Stimulated activated CD8-positive, alpha-beta memory T cell treated with anti-CD3 and anti-CD28 coated beads, Interleukin-7, amount 100 ng/mL, for 48 hours (primary cell): ENCODE results near the gene PGRMC2.
"Not testable (repeated sequence)": the region's sequence is repeated elsewhere in the genome, so short reads cannot be mapped to it uniquely, and the experiment has no call there.

Experiments used
- DNase-seq, 2 donors: peaks; one replicate each; pipeline ENCODE4 v3.0.0-alpha.2; 2020; ENCODE audit warnings: low read depth in 1 of 2; ENCODE audit errors: extremely low read depth in 1 of 2

The PGRMC2 gene

DNA sequence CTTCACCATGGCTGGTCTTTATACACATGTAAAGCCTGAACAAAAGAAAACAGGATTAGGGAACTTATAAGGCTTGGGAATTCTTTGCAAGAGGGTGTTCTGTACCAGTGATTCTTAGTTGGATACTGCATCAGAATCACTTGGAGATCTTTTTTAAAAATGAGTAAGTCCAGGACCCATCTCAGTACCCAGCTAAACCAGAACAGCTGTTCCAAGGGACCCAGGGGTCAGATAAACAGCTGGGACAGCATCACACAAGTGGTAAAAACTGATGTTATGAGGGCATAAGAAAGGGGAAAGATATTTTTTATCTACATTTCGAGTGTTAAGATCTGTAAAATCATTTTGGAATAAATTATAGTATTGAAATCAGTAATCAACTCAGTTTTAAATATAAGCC lies 16.1 kb downstream of the PGRMC2 start:
- no peak for DNase-seq

DNA sequence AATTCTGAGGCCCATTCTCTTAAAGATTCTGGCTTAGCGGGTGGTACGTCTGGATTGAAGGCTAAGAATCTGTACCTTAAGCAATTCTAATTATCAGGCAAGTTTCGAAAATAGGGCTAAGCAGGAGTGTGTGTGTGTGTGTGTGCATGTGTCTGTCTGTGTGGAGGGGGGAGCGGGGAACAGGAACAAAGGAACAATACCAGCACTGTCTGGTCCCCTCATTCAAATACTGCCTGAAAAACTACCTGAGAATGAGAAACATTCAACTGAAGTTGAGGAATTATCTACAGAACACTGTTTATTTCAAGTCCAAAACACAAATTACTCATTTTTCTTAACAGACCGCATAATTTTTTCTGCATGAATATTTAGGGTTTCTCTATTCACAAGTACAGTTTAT lies 18.6 kb downstream of the PGRMC2 start:
- DNase-seq: no peak

DNA sequence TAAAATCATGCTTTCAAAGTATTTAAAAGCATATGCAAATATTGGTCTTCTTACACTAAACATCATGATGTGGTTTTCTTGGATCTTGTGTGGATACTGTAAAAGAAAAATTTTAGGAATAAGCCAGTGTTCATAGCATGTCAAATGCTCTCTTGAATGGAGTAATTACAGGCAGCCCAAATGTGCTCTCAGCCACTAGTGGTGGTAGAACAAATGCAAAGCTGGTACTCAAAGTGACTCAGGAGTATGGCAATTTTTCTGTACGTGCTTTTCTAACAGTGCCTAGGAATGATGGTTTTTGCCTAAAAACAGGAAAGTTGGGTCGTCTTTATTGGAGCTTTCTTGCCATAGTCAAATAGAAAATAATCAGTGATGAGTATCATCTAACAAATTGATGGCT lies 19.9 kb downstream of the PGRMC2 start:
- no peak for DNase-seq

DNA sequence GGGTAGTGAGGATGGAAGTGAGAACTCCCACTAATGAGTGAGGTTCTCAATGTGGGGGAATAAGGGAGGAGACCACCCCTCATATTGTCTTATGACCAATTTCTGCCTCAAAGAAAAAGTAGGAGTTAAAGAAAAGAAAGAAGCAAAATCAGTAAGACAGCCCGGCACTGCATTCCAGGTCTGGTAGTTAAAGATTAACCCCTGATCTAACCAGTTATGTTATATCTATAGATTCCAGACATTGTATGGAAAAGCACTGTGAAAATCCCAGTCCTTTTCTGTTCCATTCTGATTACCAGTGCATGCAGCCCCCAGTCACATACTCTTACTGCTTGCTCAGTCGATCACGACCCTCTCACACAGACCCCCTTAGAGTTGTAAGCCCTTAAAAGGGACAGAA lies 20.4 kb downstream of the PGRMC2 start:
- DNase-seq: not testable (repeated sequence)

DNA sequence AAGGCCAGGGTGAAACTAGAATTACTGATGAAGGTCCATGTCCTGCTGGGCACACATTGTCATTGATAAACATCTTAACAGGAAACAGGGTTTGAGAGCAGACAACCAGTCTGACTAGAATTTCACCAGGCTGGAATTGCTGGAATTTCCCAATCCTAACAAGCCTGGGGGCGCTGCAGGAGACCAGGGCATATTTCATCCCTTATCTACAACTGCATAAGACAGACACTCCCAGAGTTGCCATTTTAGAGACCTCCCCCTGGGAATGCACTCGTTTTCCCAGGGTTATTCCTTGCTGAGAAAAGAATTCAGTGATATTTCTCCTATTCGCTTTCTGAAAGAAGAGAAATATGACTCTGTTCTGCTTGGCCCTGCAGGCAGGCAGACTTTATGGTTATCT lies 22.1 kb downstream of the PGRMC2 start:
- not testable (repeated sequence) for DNase-seq

DNA sequence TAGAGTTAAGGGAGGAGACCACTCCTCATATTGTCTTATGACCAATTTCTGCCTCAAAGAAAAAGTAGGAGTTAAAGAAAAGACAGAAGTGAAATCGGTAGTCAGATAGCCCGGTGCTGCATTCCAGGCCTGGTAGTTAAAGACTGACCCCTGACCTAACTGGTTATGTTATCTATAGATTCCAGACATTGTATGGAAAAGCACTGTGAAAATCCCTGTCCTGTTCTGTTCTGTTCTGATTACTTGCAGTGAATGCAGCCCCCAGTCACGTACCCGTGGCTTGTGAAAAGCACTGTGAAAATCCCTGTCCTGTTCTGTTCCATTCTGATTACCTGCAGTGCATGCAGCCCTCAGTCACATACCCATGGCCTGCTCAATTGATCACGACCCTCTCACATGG lies 27.7 kb downstream of the PGRMC2 start:
- DNase-seq: not testable (repeated sequence)

DNA sequence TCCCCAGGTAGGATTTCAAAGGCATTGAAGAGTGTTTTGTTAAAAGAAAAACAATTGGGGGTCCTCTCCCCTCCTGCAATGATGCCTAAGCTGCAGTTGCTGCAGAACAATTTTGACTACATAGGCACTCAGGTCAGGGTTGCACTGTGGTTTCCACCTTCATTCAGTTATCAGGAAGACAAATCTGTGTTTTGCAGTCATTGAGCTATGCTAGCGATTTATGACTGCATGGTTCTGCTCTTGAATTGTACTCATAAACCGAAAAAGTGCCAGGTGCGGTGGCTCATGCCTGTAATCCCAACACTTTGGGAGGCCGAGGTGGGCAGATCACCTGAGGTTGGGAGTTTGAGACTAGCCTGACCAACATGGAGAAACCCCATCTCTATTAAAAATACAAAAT lies 29.4 kb downstream of the PGRMC2 start:
- DNase-seq: not testable (repeated sequence)

DNA sequence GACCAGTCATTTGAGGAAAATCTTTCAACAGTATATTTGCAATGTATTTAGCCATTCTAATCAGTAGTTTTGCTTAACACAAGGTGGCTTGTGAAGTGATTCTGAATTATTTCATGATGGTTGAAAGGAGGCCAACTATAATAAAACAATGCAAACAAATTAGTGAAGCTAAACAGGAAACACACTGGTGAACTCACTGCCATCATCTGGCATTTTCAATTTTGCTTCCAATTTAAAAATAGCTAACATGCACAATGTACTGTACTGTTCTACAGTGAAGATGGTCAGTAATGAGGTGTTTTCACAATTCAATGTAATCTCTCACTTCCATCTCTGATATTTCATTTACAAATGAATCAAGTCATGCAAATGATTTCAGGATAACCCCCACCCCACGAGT lies 31.1 kb downstream of the PGRMC2 start:
- no peak for DNase-seq

DNA sequence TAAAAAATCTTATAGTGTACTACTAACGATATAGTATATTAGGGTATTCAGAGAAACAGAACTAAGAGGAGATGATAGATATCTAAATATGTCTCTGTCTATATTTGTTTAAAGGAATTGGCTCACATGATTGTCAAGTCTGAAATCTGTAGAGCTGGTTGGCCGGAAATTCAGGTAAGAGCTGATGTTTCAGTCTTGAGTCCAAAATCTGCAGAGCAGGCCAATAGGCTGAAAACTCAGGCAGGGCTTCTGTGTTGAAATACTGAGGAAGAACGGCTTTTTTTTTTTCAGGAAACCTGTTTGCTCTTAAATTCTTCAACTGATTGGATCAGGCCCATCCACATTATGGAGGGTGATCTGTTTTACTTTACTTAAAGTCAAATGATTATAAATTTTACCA lies 31.7 kb downstream of the PGRMC2 start:
- no peak for DNase-seq

DNA sequence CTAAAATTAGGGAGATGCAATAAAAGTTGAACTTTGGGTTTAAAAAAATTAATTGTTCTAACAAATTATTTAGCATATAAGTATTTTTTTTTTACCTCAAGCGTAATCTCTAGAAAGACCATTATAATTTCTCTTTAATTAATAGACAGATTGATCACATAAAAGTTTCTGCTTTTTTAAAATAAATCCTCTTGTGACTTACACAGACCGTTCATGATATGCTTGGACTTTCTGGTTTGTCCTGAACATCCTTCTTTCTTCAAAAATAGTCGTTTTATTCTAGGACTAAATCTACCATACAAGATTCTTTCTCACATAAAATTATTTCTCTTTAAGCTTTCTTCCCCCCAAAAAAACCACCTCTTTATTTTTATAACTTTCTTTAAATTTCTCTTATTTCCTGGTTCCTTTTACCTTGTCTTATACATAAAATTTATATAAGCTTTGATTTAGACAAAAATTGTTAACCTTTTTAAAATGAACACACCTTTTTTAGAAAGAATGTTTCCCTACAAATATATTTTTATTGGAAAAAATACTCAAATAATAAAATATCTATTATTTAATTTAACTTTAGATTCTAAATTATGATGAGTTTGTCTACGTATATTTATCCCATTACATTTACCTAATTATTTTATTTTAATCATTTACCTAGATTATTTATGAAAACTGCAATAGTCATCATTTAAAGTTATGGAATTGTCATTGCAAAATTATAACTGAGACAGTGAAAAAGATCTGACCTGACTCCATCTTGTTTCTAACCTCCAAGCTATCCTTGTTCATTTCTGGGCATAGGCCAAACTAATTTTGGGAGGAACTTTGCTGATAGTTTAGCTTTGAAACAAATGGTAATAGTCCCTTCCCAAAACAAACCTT lies 37.6 kb downstream of the PGRMC2 start:
- no peak for DNase-seq

DNA sequence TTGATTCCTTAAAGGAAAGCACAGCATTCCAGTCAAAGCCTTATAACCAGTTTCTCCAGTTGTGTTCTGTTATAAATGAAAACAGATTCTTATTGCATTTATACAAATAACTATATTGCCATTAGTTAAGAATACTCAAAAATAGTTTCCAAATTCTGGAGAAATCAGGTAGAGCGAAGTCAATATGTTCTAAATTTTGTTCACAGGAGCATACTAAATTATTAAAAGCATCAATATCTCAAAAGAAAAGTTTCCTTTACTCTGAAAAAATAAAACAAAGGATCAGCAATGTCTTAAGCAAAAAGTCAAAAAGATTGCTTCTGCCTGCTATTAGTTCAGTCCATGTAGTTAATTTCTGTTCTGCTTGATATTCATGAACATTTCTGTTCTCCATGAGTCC lies 39.7 kb downstream of the PGRMC2 start:
- DNase-seq: no peak

DNA sequence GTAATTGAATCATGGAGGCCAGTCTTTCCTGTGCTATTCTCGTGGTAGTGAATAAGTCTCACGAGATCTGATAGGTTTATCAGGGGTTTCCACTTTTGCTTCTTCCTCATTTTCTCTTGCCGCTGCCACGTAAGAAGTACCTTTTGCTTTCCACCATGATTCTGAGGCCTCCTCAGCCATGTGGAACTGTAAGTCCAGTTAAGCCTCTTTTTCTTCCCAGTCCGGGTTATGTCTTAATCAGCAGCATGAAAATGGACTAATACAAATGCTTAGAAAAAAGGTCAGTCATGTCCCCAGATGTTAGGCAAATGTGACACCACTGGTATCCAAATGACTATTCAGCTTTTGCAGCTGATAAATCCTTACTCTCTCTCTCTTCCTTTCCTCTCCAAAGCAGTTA lies 42.2 kb downstream of the PGRMC2 start:
- DNase-seq: not testable (repeated sequence)

DNA sequence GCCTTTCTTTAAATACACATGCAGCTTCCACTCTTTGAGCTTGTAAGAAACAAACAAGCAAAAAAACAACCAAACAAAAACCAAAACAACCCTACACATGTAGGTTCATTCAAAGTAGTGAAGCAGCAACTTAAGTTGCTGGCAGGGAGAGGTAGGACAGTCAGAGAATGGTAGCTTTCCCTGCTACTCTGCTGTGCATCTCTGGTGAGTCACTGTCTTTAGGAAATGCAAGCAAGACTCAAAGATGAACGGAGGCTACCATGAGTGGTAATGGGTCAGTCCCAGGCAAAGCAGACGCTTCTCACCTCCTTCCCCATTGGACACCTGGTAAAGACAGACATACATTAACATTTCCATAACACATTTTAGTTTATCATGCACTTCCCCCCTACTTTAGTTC lies 43.2 kb downstream of the PGRMC2 start:
- DNase-seq: no peak

DNA sequence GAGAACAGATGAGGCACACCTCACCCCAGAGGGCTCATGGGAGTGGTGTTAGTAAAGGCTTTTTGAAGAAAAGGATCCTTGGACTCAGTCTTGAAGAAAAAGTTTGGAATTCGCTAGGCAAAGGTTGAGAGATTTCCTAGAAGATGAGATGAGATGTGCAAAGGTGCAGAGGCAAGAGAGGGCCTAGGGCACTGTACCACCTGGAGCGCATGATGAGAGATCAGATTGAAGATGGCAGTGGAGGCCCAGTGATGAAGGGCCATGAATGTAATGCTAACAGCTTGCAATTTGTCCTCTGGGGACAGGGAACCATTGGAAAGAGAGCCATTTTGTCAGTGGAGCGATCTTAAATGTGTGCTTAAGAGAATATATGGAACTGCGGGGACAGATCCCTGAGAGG lies 45.0 kb downstream of the PGRMC2 start:
- no peak for DNase-seq

DNA sequence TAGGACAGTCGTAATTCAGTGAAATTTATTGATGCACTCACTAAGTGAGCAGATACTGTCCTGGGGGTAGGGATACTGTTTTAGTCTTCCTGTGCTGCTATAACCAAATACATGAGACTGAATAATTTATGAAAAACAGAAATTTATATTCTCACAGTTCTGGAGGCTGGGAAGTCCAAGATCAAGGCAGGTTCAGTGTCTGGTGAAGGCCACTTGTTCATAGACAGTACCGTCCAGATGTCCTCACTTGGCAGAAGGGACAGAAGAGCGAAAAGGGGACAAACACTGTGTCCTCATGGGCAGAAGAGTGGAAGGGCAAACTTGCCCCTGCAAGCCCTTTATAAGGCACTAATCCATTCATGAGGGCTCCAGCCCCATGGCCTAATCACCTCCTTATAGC lies 45.6 kb downstream of the PGRMC2 start:
- DNase-seq: no peak

DNA sequence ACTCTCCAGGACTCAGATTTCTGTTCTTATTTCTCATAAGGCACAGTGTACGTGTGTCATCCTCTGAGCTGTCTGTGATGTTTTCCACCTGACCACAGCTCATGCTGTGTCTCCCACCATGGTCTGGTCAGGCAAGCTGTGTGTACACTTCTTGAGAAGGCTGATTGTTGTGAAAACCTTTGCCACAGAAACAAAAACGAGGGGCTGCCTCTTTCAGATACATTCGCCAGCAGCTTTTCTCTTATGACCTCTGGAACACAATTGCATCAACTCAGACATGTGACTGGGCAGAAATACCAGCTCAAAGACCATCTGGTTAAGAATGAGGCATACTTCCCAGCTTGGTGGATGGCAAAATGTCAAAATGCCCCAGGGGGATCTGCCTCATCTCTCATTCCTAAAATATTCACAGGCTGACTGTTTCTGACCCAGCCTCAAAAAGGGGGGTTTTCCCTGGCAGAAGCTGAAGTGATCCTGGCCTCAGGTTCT lies 46.1 kb downstream of the PGRMC2 start:
- no peak for DNase-seq

DNA sequence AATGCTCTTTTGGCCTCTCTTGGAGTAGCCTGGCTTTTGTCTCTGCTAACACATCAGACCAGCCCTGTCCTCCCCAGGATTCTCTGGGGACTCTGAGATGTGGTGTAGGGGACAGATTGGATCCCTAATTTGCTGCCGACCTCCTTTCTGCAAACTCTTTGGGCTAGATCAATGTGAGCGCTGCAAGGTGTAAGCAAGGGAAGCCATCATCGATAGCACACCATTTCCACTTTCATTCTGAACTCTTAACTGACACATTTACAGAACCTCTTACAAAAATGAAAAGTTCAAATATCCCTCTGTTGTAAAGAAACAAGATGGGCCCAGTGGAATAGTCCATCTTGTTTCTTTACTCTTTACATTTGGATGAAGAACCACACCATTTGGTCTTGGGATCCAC lies 46.6 kb downstream of the PGRMC2 start:
- DNase-seq: no peak

DNA sequence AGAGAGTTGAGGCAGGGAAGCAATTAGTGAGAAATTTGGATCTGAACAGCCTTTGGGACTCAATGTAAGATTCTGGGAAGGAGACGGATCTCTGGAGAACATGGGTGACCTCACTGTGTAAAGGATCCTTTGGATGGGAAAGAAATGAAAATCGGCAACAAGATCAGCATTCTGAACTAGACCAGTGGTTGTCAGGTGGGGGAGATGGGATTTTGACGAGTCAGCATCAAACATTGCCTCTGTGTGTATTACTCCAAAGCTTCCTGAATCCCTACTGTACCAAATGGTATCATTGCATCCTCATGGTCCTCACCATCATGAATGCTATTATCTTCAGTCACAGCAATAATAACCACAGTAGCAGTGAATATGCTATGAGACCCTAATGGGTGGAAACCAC lies 52.8 kb downstream of the PGRMC2 start:
- DNase-seq: no peak

DNA sequence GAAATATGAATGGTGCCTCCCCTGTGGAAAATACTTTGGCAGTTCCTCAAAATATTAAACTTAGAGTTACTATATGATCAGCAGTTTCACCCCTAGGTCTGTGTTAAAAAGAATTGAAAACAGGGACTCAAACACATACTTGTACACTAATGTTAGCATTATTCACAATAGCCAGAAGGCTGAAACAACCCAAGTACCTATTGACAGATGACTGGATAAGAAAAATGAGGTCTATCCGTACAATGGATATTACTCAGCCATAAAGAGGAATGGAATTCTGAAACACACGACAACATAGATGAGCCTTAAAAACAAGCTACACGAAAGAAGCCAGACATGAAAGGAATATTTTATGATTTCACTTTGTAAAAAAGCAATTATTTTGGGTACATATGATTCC lies 54.9 kb downstream of the PGRMC2 start:
- DNase-seq: no peak

DNA sequence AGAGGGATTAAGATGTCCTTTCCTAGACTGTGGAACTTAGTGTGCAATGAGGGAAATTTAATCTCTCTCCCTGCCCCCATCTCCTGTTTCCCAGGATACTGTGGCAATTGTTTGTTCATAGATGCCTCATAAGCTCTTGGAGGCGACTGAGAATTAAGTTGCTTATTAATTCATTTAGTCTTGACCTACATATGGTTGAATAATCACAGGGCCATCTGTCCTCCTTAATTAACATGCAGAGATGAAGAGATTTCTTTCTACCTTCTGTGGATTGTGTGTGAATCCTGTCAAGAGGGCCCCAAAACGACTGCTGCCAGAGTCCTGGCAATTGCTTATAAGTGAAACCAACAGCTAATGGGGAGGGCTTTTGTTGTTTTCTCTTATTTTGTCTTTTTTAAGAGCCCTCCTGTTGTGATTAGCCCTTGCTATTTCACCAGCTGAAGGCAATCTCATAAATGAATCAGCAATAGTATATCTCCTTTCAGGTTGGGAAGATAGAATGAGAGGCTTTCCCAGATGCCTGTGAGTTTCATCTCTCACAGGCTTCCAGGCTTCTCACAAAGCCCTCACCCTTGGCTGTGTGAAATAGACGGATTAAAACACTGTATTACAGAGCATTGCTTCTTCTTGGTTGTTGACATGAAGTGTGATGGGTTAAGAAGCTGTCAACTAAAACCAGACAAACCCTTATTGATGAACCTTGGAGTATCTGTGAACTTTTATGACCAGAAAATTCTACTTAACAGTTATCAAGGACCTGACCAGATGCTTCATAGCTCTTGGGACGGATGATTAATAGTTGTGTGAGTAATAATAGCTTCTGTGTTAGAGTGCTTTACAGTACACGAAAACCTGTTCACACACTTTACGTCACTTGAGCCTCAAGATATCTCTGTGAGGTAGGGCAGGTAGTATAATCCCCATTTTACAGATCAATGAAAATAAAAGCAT lies 58.5 kb downstream of the PGRMC2 start:
- DNase-seq: no peak

DNA sequence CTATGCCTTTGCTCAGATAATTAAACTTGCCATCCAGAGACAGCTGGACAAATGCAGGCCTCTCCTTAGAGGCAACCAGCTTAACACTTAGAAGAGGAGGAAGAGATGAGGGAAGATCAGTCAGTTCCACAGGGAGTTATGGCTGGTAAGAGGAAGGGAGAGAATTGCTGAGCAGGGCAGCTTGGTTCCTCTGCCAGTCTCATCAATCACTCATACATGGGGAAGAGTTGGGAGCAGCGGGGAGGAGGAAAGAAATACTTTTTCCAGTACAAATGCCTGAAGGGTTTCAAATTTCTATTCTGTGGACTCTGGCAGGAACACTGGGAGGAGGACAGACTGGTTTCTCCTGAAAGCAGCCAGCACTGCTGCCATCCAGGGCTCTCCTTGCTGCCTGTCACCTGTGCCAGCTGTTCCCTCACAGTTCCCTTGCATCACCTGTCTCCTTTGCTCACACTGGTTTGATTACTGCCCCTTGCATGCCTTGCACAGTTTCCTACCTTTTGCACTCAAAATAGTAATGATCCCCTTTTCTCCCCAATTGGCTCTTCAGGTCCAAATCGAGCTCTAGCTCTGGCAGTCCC lies 59.5 kb downstream of the PGRMC2 start:
- no peak for DNase-seq
